HEK293 (cell line): ENCODE data around the gene CYP2A6.

Source experiments
- CTCF ChIA-PET: fragments of 350-600 bp; formaldehyde crosslinking; extraction: SDS; loops from one replicate; lab custom pipeline; 2021; ENCODE audit warnings: antibody characterized with exemption; lab: Yijun Ruan, JAX
- POLR2A ChIA-PET: fragments of 300-600 bp; formaldehyde crosslinking; extraction: SDS; loops from one replicate; lab custom pipeline; 2020; ENCODE audit warnings: antibody characterized with exemption, inconsistent platforms; lab: Yijun Ruan, JAX
- H3K27ac ChIP-seq: fragments of 200-500 bp; sonication (Bioruptor generic); 2 replicates; pipeline ENCODE4 v1.5.1; 2014; ENCODE audit warnings: low read depth, low read length, control low read depth, inconsistent platforms; ENCODE audit errors: extremely low read depth
- H3K36me3 ChIP-seq, 2 experiments: fragments of 200-500 bp in 1 of 2; sonication (Bioruptor generic) in 1 of 2; 1 replicate in 1 of 2; 2 replicates in 1 of 2; pipeline ENCODE4 v1.5.1; 2014 to 2017; ENCODE audit warnings: inconsistent platforms in 2 of 2, low read length in 2 of 2; ENCODE audit not compliant: control insufficient read depth in 2 of 2, insufficient read depth in 1 of 2
- H3K4me1 ChIP-seq: fragments of 200-500 bp; sonication (Bioruptor generic); 2 replicates; pipeline ENCODE4 v1.5.1; 2014; ENCODE audit warnings: mild to moderate bottlenecking, low read length, inconsistent platforms; ENCODE audit not compliant: control insufficient read depth, insufficient read depth
- H3K4me3 ChIP-seq: 2 replicates; pipeline ENCODE4 v1.5.1; 2011; ENCODE audit warnings: low read depth, mild to moderate bottlenecking, control low read depth, low read length, moderate library complexity
- H3K9me3 ChIP-seq: fragments of 200-500 bp; sonication (Bioruptor generic); 2 replicates; pipeline ENCODE4 v1.5.1; 2014; ENCODE audit warnings: low read depth, low read length, inconsistent platforms; ENCODE audit not compliant: control insufficient read depth, insufficient read depth
- EGR2 ChIP-seq: fragments of 450-650 bp; formaldehyde crosslinking; IDR thresholded peaks from 2 replicates; pipeline ENCODE4 v1.5.1; 2016; ENCODE audit warnings: low read depth, missing biosample characterization, missing genetic modification characterization
- IKZF3 ChIP-seq: fragments of 450-650 bp; IDR thresholded peaks from 2 replicates; pipeline ENCODE4 v1.5.0; 2018; ENCODE audit warnings: missing biosample characterization, mild to moderate bottlenecking, missing genetic modification characterization, moderate library complexity
- INSM2 ChIP-seq: fragments of 450-650 bp; formaldehyde crosslinking; IDR thresholded peaks from 2 replicates; pipeline ENCODE4 v1.5.1; 2016; ENCODE audit warnings: missing biosample characterization, missing genetic modification characterization
- KLF1 ChIP-seq: fragments of 450-650 bp; formaldehyde crosslinking; IDR thresholded peaks from 2 replicates; pipeline ENCODE4 v1.5.1; 2016; ENCODE audit warnings: missing biosample characterization, missing genetic modification characterization
- KLF16 ChIP-seq: fragments of 450-650 bp; formaldehyde crosslinking; IDR thresholded peaks from 2 replicates; pipeline ENCODE4 v1.5.1; 2017; ENCODE audit warnings: missing biosample characterization, missing genetic modification characterization
- TSHZ1 ChIP-seq: fragments of 450-650 bp; formaldehyde crosslinking; IDR thresholded peaks from 2 replicates; pipeline ENCODE4 v1.5.1; 2016; ENCODE audit warnings: missing biosample characterization, missing genetic modification characterization, borderline replicate concordance
- ZBTB17 ChIP-seq: fragments of 450-650 bp; formaldehyde crosslinking; IDR thresholded peaks from 2 replicates; pipeline ENCODE4 v1.5.1; 2016; ENCODE audit warnings: missing biosample characterization, missing genetic modification characterization
- ZBTB20 ChIP-seq: fragments of 450-650 bp; formaldehyde crosslinking; IDR thresholded peaks from 2 replicates; pipeline ENCODE4 v1.5.1; 2016; ENCODE audit warnings: missing biosample characterization, missing genetic modification characterization
- ZBTB48 ChIP-seq: fragments of 450-650 bp; formaldehyde crosslinking; IDR thresholded peaks from 2 replicates; pipeline ENCODE4 v1.5.1; 2016; ENCODE audit warnings: missing biosample characterization, missing genetic modification characterization
- ZBTB49 ChIP-seq: fragments of 450-650 bp; formaldehyde crosslinking; IDR thresholded peaks from 2 replicates; pipeline ENCODE4 v1.5.1; 2016; ENCODE audit warnings: missing biosample characterization, missing genetic modification characterization, low read depth
- ZFHX2 ChIP-seq: fragments of 450-650 bp; formaldehyde crosslinking; conservative IDR thresholded peaks from 2 replicates; pipeline ENCODE4 v1.5.1; 2016; ENCODE audit warnings: missing biosample characterization, missing genetic modification characterization
- ZFP69B ChIP-seq: fragments of 450-650 bp; formaldehyde crosslinking; IDR thresholded peaks from 2 replicates; pipeline ENCODE4 v1.5.1; 2016; ENCODE audit warnings: missing biosample characterization, missing genetic modification characterization
- ZIC2 ChIP-seq: fragments of 450-650 bp; formaldehyde crosslinking; IDR thresholded peaks from 2 replicates; pipeline ENCODE4 v1.5.1; 2016; ENCODE audit warnings: missing biosample characterization, missing genetic modification characterization
- ZNF239 ChIP-seq: fragments of 450-650 bp; formaldehyde crosslinking; IDR thresholded peaks from 2 replicates; pipeline ENCODE4 v1.5.1; 2016; ENCODE audit warnings: missing biosample characterization, missing genetic modification characterization
- ZNF248 ChIP-seq: fragments of 450-650 bp; formaldehyde crosslinking; IDR thresholded peaks from 2 replicates; pipeline ENCODE4 v1.5.1; 2017; ENCODE audit warnings: missing biosample characterization, missing genetic modification characterization
- ZNF280D ChIP-seq: fragments of 450-650 bp; formaldehyde crosslinking; IDR thresholded peaks from 2 replicates; pipeline ENCODE4 v1.5.1; 2016; ENCODE audit warnings: missing biosample characterization, missing genetic modification characterization
- ZNF341 ChIP-seq: fragments of 450-650 bp; formaldehyde crosslinking; IDR thresholded peaks from 2 replicates; pipeline ENCODE4; 2016; ENCODE audit warnings: low read depth, missing biosample characterization, missing genetic modification characterization
- ZNF394 ChIP-seq: fragments of 450-650 bp; formaldehyde crosslinking; IDR thresholded peaks from 2 replicates; pipeline ENCODE4 v1.5.1; 2016; ENCODE audit warnings: missing biosample characterization, missing genetic modification characterization, mild to moderate bottlenecking, moderate library complexity, borderline replicate concordance
- ZNF433 ChIP-seq: fragments of 450-650 bp; formaldehyde crosslinking; IDR thresholded peaks from 2 replicates; pipeline ENCODE4 v1.5.1; 2016; ENCODE audit warnings: missing biosample characterization, missing genetic modification characterization, low read depth
- ZNF664 ChIP-seq: fragments of 450-650 bp; formaldehyde crosslinking; IDR thresholded peaks from 2 replicates; pipeline ENCODE4 v1.5.1; 2016; ENCODE audit warnings: missing biosample characterization, missing genetic modification characterization
- ZNF701 ChIP-seq: fragments of 450-650 bp; formaldehyde crosslinking; IDR thresholded peaks from 2 replicates; pipeline ENCODE4 v1.5.1; 2016; ENCODE audit warnings: missing biosample characterization, missing genetic modification characterization
- ZSCAN4 ChIP-seq: fragments of 450-650 bp; formaldehyde crosslinking; IDR thresholded peaks from 2 replicates; pipeline ENCODE4 v1.5.1; 2017; ENCODE audit warnings: missing biosample characterization, missing genetic modification characterization
- ZSCAN5A ChIP-seq: fragments of 450-650 bp; formaldehyde crosslinking; IDR thresholded peaks from 2 replicates; pipeline ENCODE4 v1.5.1; 2016; ENCODE audit warnings: missing biosample characterization, missing genetic modification characterization

Gene CYP2A6

GRCh38 chr19:40811478-40812341, 38.5 kb downstream of the CYP2A6 start:
- no peak overlapping the region for H3K4me3 ChIP-seq
- H3K27ac ChIP-seq, result 0 out of 2 replicates have a peak overlapping the region, but pooled peaks have one; percentile 37
- POLR2A ChIA-PET, result interaction anchor here (1.2 to 1.4 kb wide), 2 partner anchors 34 to 61 kb away, joined by 3 to 5 read pairs; partner anchors contain the start of gene ACTMAP
- CTCF ChIA-PET, result interaction anchor here (0.7 to 1.2 kb wide), 4 partner anchors 8 to 153 kb away, joined by 3 to 5 read pairs (median 3); partner anchors contain the start of gene SNRPA
- peaks cover 18% of the 10 kb centered on the region for H3K4me1 ChIP-seq
- no peaks in the 10 kb centered on the region for H3K9me3 ChIP-seq
- peaks cover 20 to 31% of the 10 kb centered on the region in 2 experiments for H3K36me3 ChIP-seq
- no peak for TF ChIP-seq ZSCAN4
- TF ChIP-seq INSM2, result no peak
- TF ChIP-seq EGR2 (tag by site-specific recombination), result peak; percentile 53; the same call in 1 of the 2 replicates
- peak; percentile 49; the same call in 1 of the 2 replicates for TF ChIP-seq ZBTB17
- TF ChIP-seq ZSCAN5A (tag by site-specific recombination), result no peak
- TF ChIP-seq ZNF394, result no peak
- TF ChIP-seq ZBTB49 (tag by site-specific recombination), result no peak
- TF ChIP-seq ZBTB48 (tag by site-specific recombination), result no peak
- TF ChIP-seq TSHZ1 (tag by site-specific recombination), result no peak
- no peak for TF ChIP-seq ZNF341 (tag by site-specific recombination)
- no peak for TF ChIP-seq ZNF664 (tag by site-specific recombination)
- TF ChIP-seq ZBTB20 (tag by site-specific recombination), result no peak
- no peak for TF ChIP-seq ZNF433 (tag by site-specific recombination)
- TF ChIP-seq ZNF248, result no peak
- TF ChIP-seq ZNF701 (tag by site-specific recombination), result no peak
- no peak for TF ChIP-seq ZNF239 (tag by site-specific recombination)
- TF ChIP-seq IKZF3 (tag by site-specific recombination), result peak; percentile 59
- peak; percentile 48; the same call in 1 of the 2 replicates for TF ChIP-seq KLF1 (tag by site-specific recombination)
- TF ChIP-seq ZFP69B (tag by site-specific recombination), result no peak
- no peak for TF ChIP-seq ZIC2 (tag by site-specific recombination)
- TF ChIP-seq ZFHX2 (tag by site-specific recombination), result peak; percentile 74
- TF ChIP-seq ZNF280D (tag by site-specific recombination), result no peak
- TF ChIP-seq KLF16 (tag by site-specific recombination), result no peak
